Keratinocyte (primary cell): ENCODE measurements around the gene TMEM238. TPM values are rescaled to one million over a fixed set of nuclear protein-coding genes. Genes with fewer than 3 reads are reported as not detected.

Experiments
- DNase-seq: peaks from one replicate; pipeline ENCODE4 v3.0.0-alpha.2; 2011; ENCODE audit warnings: low read depth, missing footprints, low spot score
- FAIRE-seq: peaks from 2 replicates; lab custom pipeline; 2011; peaks lifted over from hg19 to GRCh38; lab: Jason Lieb, UNC
- H2AFZ ChIP-seq: 2 replicates; pipeline ENCODE4 v1.6.0; 2012; ENCODE audit warnings: low read length, control low read depth, inconsistent platforms; ENCODE audit not compliant: control insufficient read depth
- H3K27ac ChIP-seq: 2 replicates; pipeline ENCODE4 v1.5.1; 2011; ENCODE audit warnings: low read length; ENCODE audit not compliant: control insufficient read depth, insufficient read depth
- H3K27me3 ChIP-seq: 3 replicates; pipeline ENCODE4 v1.6.0; 2011; ENCODE audit warnings: low read length; ENCODE audit not compliant: control insufficient read depth, insufficient read depth; ENCODE audit errors: extremely low read depth
- H3K36me3 ChIP-seq, 2 experiments: 2 replicates in 1 of 2; 3 replicates in 1 of 2; pipeline ENCODE4 v1.5.1; 2011; ENCODE audit warnings: low read length in 2 of 2, mild to moderate bottlenecking in 1 of 2; ENCODE audit not compliant: control insufficient read depth in 2 of 2, insufficient read depth in 2 of 2; ENCODE audit errors: extremely low read depth in 1 of 2
- H3K4me1 ChIP-seq: 3 replicates; pipeline ENCODE4 v1.5.1; 2011; ENCODE audit warnings: low read length; ENCODE audit not compliant: control insufficient read depth, insufficient read depth; ENCODE audit errors: extremely low read depth
- H3K4me2 ChIP-seq: 3 replicates; pipeline ENCODE4 v1.6.0; 2011; ENCODE audit warnings: low read depth, low read length; ENCODE audit not compliant: control insufficient read depth, insufficient read depth; ENCODE audit errors: extremely low read depth
- H3K4me3 ChIP-seq, 3 experiments: fragments of 200-600 bp in 1 of 3; sonication (generic) in 1 of 3; 2 replicates in 2 of 3; 3 replicates in 1 of 3; pipeline ENCODE4 v1.5.1; 2011 to 2016; ENCODE audit warnings: low read length in 3 of 3, mild to moderate bottlenecking in 3 of 3, control low read depth in 2 of 3, inconsistent platforms in 1 of 3, low read depth in 1 of 3, mixed read lengths in 1 of 3, mixed run types in 1 of 3, moderate library complexity in 1 of 3; ENCODE audit not compliant: control insufficient read depth in 2 of 3, insufficient read depth in 2 of 3; ENCODE audit errors: extremely low read depth in 1 of 3
- H3K79me2 ChIP-seq: 2 replicates; pipeline ENCODE4 v1.6.0; 2012; ENCODE audit warnings: low read length; ENCODE audit not compliant: control insufficient read depth, insufficient read depth
- H3K9ac ChIP-seq: 3 replicates; pipeline ENCODE4 v1.6.0; 2011; ENCODE audit warnings: low read length; ENCODE audit not compliant: control insufficient read depth, insufficient read depth; ENCODE audit errors: extremely low read depth
- H3K9me1 ChIP-seq: 3 replicates; pipeline ENCODE4 v1.6.0; 2011; ENCODE audit warnings: low read length; ENCODE audit not compliant: control insufficient read depth, insufficient read depth; ENCODE audit errors: extremely low read depth
- H3K9me3 ChIP-seq: 2 replicates; pipeline ENCODE4 v1.5.1; 2012; ENCODE audit warnings: low read depth, low read length; ENCODE audit not compliant: control insufficient read depth
- H4K20me1 ChIP-seq: 3 replicates; pipeline ENCODE4 v1.6.0; 2011; ENCODE audit warnings: low read length; ENCODE audit not compliant: control insufficient read depth, insufficient read depth; ENCODE audit errors: extremely low read depth
- CTCF ChIP-seq, 3 experiments: IDR thresholded peaks in 1 of 3; conservative IDR thresholded peaks in 1 of 3; optimal IDR thresholded peaks in 1 of 3; 2 replicates in 2 of 3; 3 replicates in 1 of 3; pipeline versions ENCODE3 to v1.5.1; 2011; ENCODE audit warnings: low read length in 3 of 3, mild to moderate bottlenecking in 3 of 3, moderate library complexity in 2 of 3, control low read depth in 1 of 3, inconsistent platforms in 1 of 3; ENCODE audit not compliant: insufficient read depth in 2 of 3; ENCODE audit errors: extremely low read depth in 1 of 3
- EZH2 ChIP-seq: IDR thresholded peaks from one replicate; pipeline ENCODE4 v1.6.1; 2012; ENCODE audit warnings: inconsistent platforms, mild to moderate bottlenecking, low read length, moderate library complexity
- dilution Hi-C: fragments of 300-500 bp; cut with MboI; formaldehyde crosslinking; loops from one replicate; pipeline ENCODE4 v1.7.0; 2020; ENCODE audit warnings: low sequenced_read_pairs; ENCODE audit not compliant: extremely low pct_ligation_motif_present
- polyA plus RNA-seq, 5 experiments: library from polyadenylated mRNA; depleted of rRNA in 3 of 5; stranded (reverse) in 3 of 5; stranded (forward) in 1 of 5; unstranded in 1 of 5; fragments of >200 nt; gene quantifications; 1 replicate in 1 of 5; 2 replicates in 3 of 5; 3 replicates in 1 of 5; pipeline versions ENCODE4 v1.2.1 to v1.2.3, GENCODE V29; 2011 to 2012; ENCODE audit warnings: missing spikeins in 2 of 5, low read depth in 1 of 5, low replicate concordance in 1 of 5

TMEM238 gene
- polyA plus RNA-seq, 1 donor (not counting 4 experiments of a cell fraction or from before 2014, with no cell fraction given): 0.24 TPM

GRCh38 chr19:55370305-55370988 lies 13.6 kb downstream of the TMEM238 start, which contains the start of gene IL11:
Gene IL11 (minus strand): TSS chr19:55370463. CDS start chr19:55370310, 153 bp downstream.
- Histone ChIP-seq H2AFZ (peak within 1 kb of the TSS; percentile 63), H3K9ac (peak within 1 kb of the TSS; percentile 69), H3K4me3 (peak within 1 kb of the TSS; percentile 63 to 78 (median 76)), H3K9me1 (no peaks in the 10 kb centered on the region), H3K36me3 (no peaks in the 10 kb centered on the region), H3K4me2 (peak within 1 kb of the TSS; percentile 77), H3K79me2 (no peaks in the 10 kb centered on the region), H4K20me1 (no peaks in the 10 kb centered on the region), H3K9me3 (no peaks in the 10 kb centered on the region), H3K27me3 (peaks cover 15% of the 10 kb centered on the region), H3K4me1 (peaks cover 15% of the 10 kb centered on the region), H3K27ac (peak within 1 kb of the TSS; percentile 36)
- dilution Hi-C loops: no loop called here
- no peak for TF ChIP-seq EZH2
- no peak for TF ChIP-seq CTCF (optimal IDR thresholded peaks at IDR 0.05 in 1 of 3, IDR thresholded peaks at IDR 0.05 in 1 of 3, conservative IDR thresholded peaks at IDR 0.05 in 1 of 3; ENCODE audit: extremely low read depth in 1 of 3, insufficient read depth in 2 of 3, low read length in 3 of 3)
- no peak for DNase-seq
- FAIRE-seq: no peak

GRCh38 chr19:55369653-55370304 lies 14.3 kb downstream of the TMEM238 start:
- H3K4me3 ChIP-seq: peak overlapping the region; percentile 63 to 78 (median 76)
- peaks cover 15% of the 10 kb centered on the region for H3K27me3 ChIP-seq
- no peak for TF ChIP-seq CTCF (optimal IDR thresholded peaks at IDR 0.05 in 1 of 3, IDR thresholded peaks at IDR 0.05 in 1 of 3, conservative IDR thresholded peaks at IDR 0.05 in 1 of 3; ENCODE audit: extremely low read depth in 1 of 3, insufficient read depth in 2 of 3, low read length in 3 of 3)
- no peak for TF ChIP-seq EZH2
- no peak for DNase-seq
- FAIRE-seq: no peak
- dilution Hi-C loops: no loop called here
- H3K4me1 ChIP-seq: peaks cover 15% of the 10 kb centered on the region
- H3K9me3 ChIP-seq: no peaks in the 10 kb centered on the region
- no peaks in the 10 kb centered on the region for H3K79me2 ChIP-seq
- peak overlapping the region; percentile 77 for H3K4me2 ChIP-seq
- H3K9me1 ChIP-seq: no peaks in the 10 kb centered on the region
- peak overlapping the region; percentile 69 for H3K9ac ChIP-seq
- no peaks in the 10 kb centered on the region for H4K20me1 ChIP-seq
- H3K27ac ChIP-seq: peak overlapping the region; percentile 36
- no peaks in the 10 kb centered on the region for H3K36me3 ChIP-seq
- H2AFZ ChIP-seq: peak overlapping the region; percentile 63
